Activated naive CD4-positive, alpha-beta T cell (primary cell): ENCODE data around the gene LHCGR.
"Not testable (repeated sequence)": the region's sequence is repeated elsewhere in the genome, so short reads cannot be mapped to it uniquely, and the experiment has no call there.

ENCODE experiments used
- DNase-seq, 4 experiments: peaks; one replicate each; lab custom pipeline; 2025; lab: John Stamatoyannopoulos, UW

The LHCGR gene

GRCh38 chr2:48747319-48747718 lies 8.2 kb downstream of the LHCGR start:
- DNase-seq: no peak

- not testable (repeated sequence) for DNase-seq
Observed at GRCh38 chr2:48739236-48739635, 16.3 kb downstream of the LHCGR start.

- no peak for DNase-seq
Observed at GRCh38 chr2:48738806-48739205, 16.7 kb downstream of the LHCGR start.

- DNase-seq: no peak
Observed at GRCh38 chr2:48736251-48736650, 19.3 kb downstream of the LHCGR start.

- DNase-seq: no peak
Observed at GRCh38 chr2:48734576-48735303, 20.8 kb downstream of the LHCGR start.

GRCh38 chr2:48733067-48733503 lies 22.4 kb downstream of the LHCGR start:
- no peak for DNase-seq

GRCh38 chr2:48728840-48729239 lies 26.7 kb downstream of the LHCGR start:
- DNase-seq: no peak

GRCh38 chr2:48728295-48728694 lies 27.2 kb downstream of the LHCGR start:
- DNase-seq: no peak

- DNase-seq: no peak
Observed at GRCh38 chr2:48727560-48727959, 28.0 kb downstream of the LHCGR start.

GRCh38 chr2:48725696-48726494 lies 29.6 kb downstream of the LHCGR start:
- DNase-seq: no peak

GRCh38 chr2:48724278-48724677 lies 31.2 kb downstream of the LHCGR start:
- no peak for DNase-seq

- no peak for DNase-seq
Observed at GRCh38 chr2:48723129-48723528, 32.4 kb downstream of the LHCGR start.

GRCh38 chr2:48722391-48722790 lies 33.1 kb downstream of the LHCGR start:
- DNase-seq: no peak

- DNase-seq: no peak
Observed at GRCh38 chr2:48721158-48721557, 34.4 kb downstream of the LHCGR start.

- no peak for DNase-seq
Observed at GRCh38 chr2:48719480-48720177, 35.9 kb downstream of the LHCGR start.

GRCh38 chr2:48717846-48718245 lies 37.7 kb downstream of the LHCGR start:
- no peak for DNase-seq

GRCh38 chr2:48715956-48716355 lies 39.6 kb downstream of the LHCGR start:
- DNase-seq: no peak

- DNase-seq: no peak
Observed at GRCh38 chr2:48715042-48715899, 40.3 kb downstream of the LHCGR start.

GRCh38 chr2:48714245-48714644 lies 41.3 kb downstream of the LHCGR start:
- DNase-seq: no peak

GRCh38 chr2:48713647-48714046 lies 41.9 kb downstream of the LHCGR start:
- DNase-seq: no peak

- DNase-seq: no peak
Observed at GRCh38 chr2:48712151-48712550, 43.4 kb downstream of the LHCGR start.

GRCh38 chr2:48711343-48711742 lies 44.2 kb downstream of the LHCGR start:
- no peak for DNase-seq
